IMR-90 (cell line): ENCODE data around the gene PIP5K1C. TPM values are rescaled to one million over a fixed set of nuclear protein-coding genes. Genes with fewer than 3 reads are reported as not detected.

Source experiments
- ATAC-seq: fragments of 200-7000 bp; cut with Tn5 transposase; 2 replicates; pipeline ENCODE4 v1.9.1; 2020; ENCODE audit warnings: low read depth, mild to moderate bottlenecking, moderate library complexity
- BruUV-seq: library from RNA; stranded (reverse); fragments of 400-500 nt; replicated peaks from 2 replicates; lab custom pipeline; 2021; lab: Mats Ljungman, UMichigan
- CTCF ChIA-PET: fragments of 300-600 bp; formaldehyde crosslinking; extraction: SDS; loops from one replicate; lab custom pipeline; 2021; ENCODE audit warnings: antibody characterized with exemption; lab: Yijun Ruan, JAX
- POLR2A ChIA-PET: fragments of 300-600 bp; sonication (Branson Sonifier 250); formaldehyde crosslinking; loops from one replicate; lab custom pipeline; 2022; ENCODE audit warnings: antibody characterized with exemption; ENCODE audit not compliant: unreplicated experiment; lab: Charles Lee
- DNase-seq: peaks from one replicate; pipeline ENCODE4 v3.0.0; 2013
- H2AFZ ChIP-seq: replicated peaks from 2 replicates; pipeline ENCODE3; 2013; ENCODE audit warnings: low read length, mild to moderate bottlenecking; ENCODE audit not compliant: poor library complexity
- H2AK5ac ChIP-seq: 2 replicates; pipeline ENCODE4 v1.6.1; 2013; ENCODE audit warnings: low read depth, low read length, inconsistent platforms
- H2AK9ac ChIP-seq: replicated peaks from 2 replicates; pipeline ENCODE3; 2013; ENCODE audit warnings: mild to moderate bottlenecking, low read depth, low read length, moderate library complexity; ENCODE audit not compliant: poor library complexity
- H2BK120ac ChIP-seq: 2 replicates; pipeline ENCODE4 v1.6.1; 2013; ENCODE audit warnings: low read depth, low read length, inconsistent platforms
- H2BK15ac ChIP-seq: 3 replicates; pipeline ENCODE4 v1.6.1; 2013; ENCODE audit warnings: low read depth, low read length, inconsistent platforms
- H2BK20ac ChIP-seq: 2 replicates; pipeline ENCODE4 v1.6.1; 2013; ENCODE audit warnings: low read depth, mild to moderate bottlenecking, inconsistent platforms, low read length, moderate library complexity
- H2BK5ac ChIP-seq: 2 replicates; pipeline ENCODE4 v1.6.1; 2013; ENCODE audit warnings: mild to moderate bottlenecking, low read depth, low read length, inconsistent platforms; ENCODE audit not compliant: poor library complexity, severe bottlenecking
- H3K14ac ChIP-seq: replicated peaks from 2 replicates; pipeline ENCODE4 v1.6.1; 2013; ENCODE audit warnings: low read depth, low read length, inconsistent platforms
- H3K18ac ChIP-seq: 2 replicates; pipeline ENCODE4 v1.6.1; 2013; ENCODE audit warnings: low read depth, low read length, control low read depth
- H3K23ac ChIP-seq: 2 replicates; pipeline ENCODE4 v1.6.1; 2013; ENCODE audit warnings: low read depth, low read length, inconsistent platforms
- H3K27ac ChIP-seq: 2 replicates; pipeline ENCODE4 v1.5.1; 2013; ENCODE audit warnings: mild to moderate bottlenecking, control low read depth, low read length; ENCODE audit not compliant: insufficient read depth
- H3K27me3 ChIP-seq: 2 replicates; pipeline ENCODE4 v1.6.1; 2013; ENCODE audit warnings: low read length; ENCODE audit not compliant: control insufficient read depth, insufficient read depth
- H3K36me3 ChIP-seq: 2 replicates; pipeline ENCODE4 v1.6.1; 2013; ENCODE audit warnings: low read length, mixed read lengths; ENCODE audit not compliant: control insufficient read depth, insufficient read depth
- H3K4ac ChIP-seq: 2 replicates; pipeline ENCODE4 v1.6.1; 2013; ENCODE audit warnings: low read depth, low read length, inconsistent platforms
- H3K4me1 ChIP-seq: 2 replicates; pipeline ENCODE4 v1.6.1; 2013; ENCODE audit warnings: low read length, mixed read lengths; ENCODE audit not compliant: control insufficient read depth, insufficient read depth
- H3K4me2 ChIP-seq: 2 replicates; pipeline ENCODE4 v1.6.1; 2013; ENCODE audit warnings: low read depth, mild to moderate bottlenecking, control low read depth, low read length, moderate library complexity
- H3K4me3 ChIP-seq: 2 replicates; pipeline ENCODE4 v1.5.1; 2013; ENCODE audit warnings: low read depth, mild to moderate bottlenecking, control low read depth, low read length, moderate library complexity; ENCODE audit not compliant: insufficient read depth
- H3K56ac ChIP-seq: 2 replicates; pipeline ENCODE4 v1.6.1; 2013; ENCODE audit warnings: low read length, inconsistent platforms; ENCODE audit not compliant: insufficient read depth; ENCODE audit errors: extremely low read depth
- H3K79me1 ChIP-seq, 2 experiments: 2 replicates each; pipeline ENCODE4 v1.6.1; 2013; ENCODE audit warnings: low read length in 2 of 2, inconsistent platforms in 1 of 2, low read depth in 1 of 2
- H3K9ac ChIP-seq: 2 replicates; pipeline ENCODE4 v1.6.1; 2013; ENCODE audit warnings: low read depth, low read length, control low read depth
- H3K9me1 ChIP-seq: 2 replicates; pipeline ENCODE4 v1.6.1; 2013; ENCODE audit warnings: low read length, inconsistent platforms; ENCODE audit not compliant: insufficient read depth
- H3K9me3 ChIP-seq: 2 replicates; pipeline ENCODE4 v1.6.1; 2013; ENCODE audit warnings: low read length; ENCODE audit not compliant: control insufficient read depth, insufficient read depth
- H4K20me1 ChIP-seq: 2 replicates; pipeline ENCODE4 v1.6.1; 2013; ENCODE audit warnings: low read length, inconsistent platforms; ENCODE audit not compliant: insufficient read depth
- H4K5ac ChIP-seq: 2 replicates; pipeline ENCODE4 v1.6.1; 2013; ENCODE audit warnings: mild to moderate bottlenecking, low read depth, low read length, control low read depth
- H4K8ac ChIP-seq, 2 experiments: 2 replicates each; pipeline ENCODE4 v1.6.1; 2013; ENCODE audit warnings: low read depth in 2 of 2, low read length in 2 of 2, control low read depth in 1 of 2, inconsistent platforms in 1 of 2
- H4K91ac ChIP-seq: 2 replicates; pipeline ENCODE4 v1.6.1; 2013; ENCODE audit warnings: low read depth, low read length, inconsistent platforms; ENCODE audit not compliant: insufficient read depth
- BHLHE40 ChIP-seq: fragments of 150-350 bp; IDR thresholded peaks from 2 replicates; pipeline ENCODE4 v1.6.1; 2016; ENCODE audit warnings: mild to moderate bottlenecking, low read depth, low read length
- CHD1 ChIP-seq: IDR thresholded peaks from 2 replicates; pipeline ENCODE4 v1.6.1; 2012; ENCODE audit warnings: low read depth, low read length, improper control_type of control experiment
- FOS ChIP-seq: fragments of 150-350 bp; IDR thresholded peaks from 2 replicates; pipeline ENCODE4 v1.6.1; 2016; ENCODE audit warnings: low read depth, low read length
- MAFK ChIP-seq: IDR thresholded peaks from 2 replicates; pipeline ENCODE4 v1.6.1; 2012; ENCODE audit warnings: low read depth, low read length, improper control_type of control experiment
- MAZ ChIP-seq: IDR thresholded peaks from 2 replicates; pipeline ENCODE4 v1.6.1; 2012; ENCODE audit warnings: low read depth, mild to moderate bottlenecking, low read length, improper control_type of control experiment, moderate library complexity, borderline replicate concordance
- MXI1 ChIP-seq: IDR thresholded peaks from 2 replicates; pipeline ENCODE4 v1.6.1; 2012; ENCODE audit warnings: low read depth, mild to moderate bottlenecking, low read length, moderate library complexity, borderline replicate concordance
- NFE2L2 ChIP-seq: fragments of 150-350 bp; IDR thresholded peaks from 2 replicates; pipeline ENCODE4 v1.6.1; 2016; ENCODE audit warnings: low read depth, mild to moderate bottlenecking, low read length
- POLR2A ChIP-seq: IDR thresholded peaks from 2 replicates; pipeline ENCODE4 v1.6.1; 2012; ENCODE audit warnings: mild to moderate bottlenecking, low read depth, low read length
- RAD21 ChIP-seq: IDR thresholded peaks from 2 replicates; pipeline ENCODE4 v1.6.1; 2012; ENCODE audit warnings: low read length, improper control_type of control experiment
- RCOR1 ChIP-seq: IDR thresholded peaks from 2 replicates; pipeline ENCODE4 v1.6.1; 2012; ENCODE audit warnings: mild to moderate bottlenecking, low read length, improper control_type of control experiment; ENCODE audit not compliant: insufficient replicate concordance
- RFX5 ChIP-seq: IDR thresholded peaks from 2 replicates; pipeline ENCODE4 v1.8.0; 2012; ENCODE audit warnings: low read depth, mild to moderate bottlenecking, low read length, moderate library complexity
- SMC3 ChIP-seq: fragments of 150-350 bp; IDR thresholded peaks from 2 replicates; pipeline ENCODE4 v1.6.1; 2016; ENCODE audit warnings: low read depth, mild to moderate bottlenecking, antibody characterized with exemption, low read length, moderate library complexity
- USF2 ChIP-seq: fragments of 150-350 bp; IDR thresholded peaks from 2 replicates; pipeline ENCODE4 v1.6.1; 2017; ENCODE audit warnings: mild to moderate bottlenecking, antibody characterized with exemption, low read length, low read depth
- WGBS, 2 experiments: methylation state at CpG; one replicate each; pipeline versions ENCODE4 v1.1.5 to v1.1.7; 2013; ENCODE audit warnings: missing lambda C conversion rate in 2 of 2; ENCODE audit not compliant: insufficient read length in 1 of 2; ENCODE audit errors: extremely low coverage in 2 of 2; 5-methylcytosine and 5-hydroxymethylcytosine counted together
- dilution Hi-C: fragments of 300-500 bp; cut with HindIII; formaldehyde crosslinking; loops from one replicate; pipeline ENCODE4 v1.14.3; 2018; ENCODE audit warnings: low sequenced_read_pairs; ENCODE audit not compliant: unreplicated experiment
- in situ Hi-C: fragments of 300-500 bp; cut with MboI; formaldehyde crosslinking; loops from 3 replicates; pipeline ENCODE4 v1.14.3; 2019; ENCODE audit warnings: low sequenced_read_pairs, inconsistent platforms, mixed read lengths
- intact Hi-C: fragments of 100-400 bp; cut with micrococcal nuclease; formaldehyde crosslinking; loops from 2 replicates; pipeline ENCODE4 v1.10.0; 2022
- polyA plus RNA-seq, 3 experiments: library from polyadenylated mRNA; depleted of rRNA; stranded (reverse); fragments of >200 nt; gene quantifications; 2 replicates each; pipeline ENCODE4 v1.2.3, GENCODE V29; 2012; ENCODE audit warnings: low replicate concordance in 1 of 3
- total RNA-seq: library from RNA; depleted of rRNA; stranded (reverse); fragments of >200 nt; gene quantifications from 2 replicates; pipeline ENCODE4 v1.2.3, GENCODE V29; 2012
- TF ChIP-seq, protein P1 (sequence below): conservative IDR thresholded peaks from 2 replicates; pipeline ENCODE4 v1.5.1; 2012; ENCODE audit warnings: mild to moderate bottlenecking, low read depth, low read length, improper control_type of control experiment

PIP5K1C gene
- total and polyA plus RNA-seq, 2 of the 4 experiments (the other 2 are of a cell fraction), result 13.6 to 23.3 TPM

DNA sequence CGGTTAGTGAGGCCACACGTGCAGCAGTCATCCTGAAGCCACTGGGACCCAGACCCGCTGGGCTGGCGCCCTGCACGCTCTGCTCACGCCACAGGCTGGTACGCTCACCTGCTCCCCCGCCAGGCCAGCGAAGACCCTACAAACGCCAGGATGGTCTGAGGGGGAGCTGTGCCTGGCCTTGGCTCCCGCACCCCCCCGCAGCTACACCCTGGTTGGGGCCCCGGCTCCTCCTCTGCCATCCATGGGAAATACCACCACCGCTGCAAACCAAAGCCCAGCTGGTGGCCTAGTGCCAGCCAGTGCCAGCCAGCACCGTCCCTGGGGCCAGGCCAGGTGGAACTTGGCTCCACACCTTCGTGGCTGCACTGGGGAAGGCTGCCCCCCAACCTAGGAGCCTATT lies 50.4 kb downstream of the PIP5K1C start:
- H3K9me3 ChIP-seq, result no peaks in the 10 kb centered on the region
- CTCF ChIA-PET, result no interaction called here
- intact Hi-C loops (no loop called here), dilution Hi-C loops (no loop called here), in situ Hi-C loops (no loop called here)
- H2BK5ac ChIP-seq, result no peak overlapping the region
- no peak overlapping the region for H4K91ac ChIP-seq
- no peak overlapping the region for H3K27ac ChIP-seq
- DNase-seq (no peak), ATAC-seq (no peak)
- H3K14ac ChIP-seq, result no peak overlapping the region
- POLR2A ChIA-PET, result no interaction called here
- H3K9me1 ChIP-seq, result no peaks in the 10 kb centered on the region
- no peak overlapping the region for H3K23ac ChIP-seq
- no peak overlapping the region for H4K8ac ChIP-seq
- no peak for TF ChIP-seq USF2
- no peak for TF ChIP-seq SMC3
- no peak for TF ChIP-seq FOS
- no peak for TF ChIP-seq MXI1
- TF ChIP-seq BHLHE40, result no peak
- TF ChIP-seq RCOR1, result no peak
- TF ChIP-seq CHD1, result no peak
- TF ChIP-seq MAZ, result no peak
- no peak for TF ChIP-seq RAD21
- TF ChIP-seq RFX5, result no peak
- no peak for TF ChIP-seq MAFK
- TF ChIP-seq, protein P1, sequence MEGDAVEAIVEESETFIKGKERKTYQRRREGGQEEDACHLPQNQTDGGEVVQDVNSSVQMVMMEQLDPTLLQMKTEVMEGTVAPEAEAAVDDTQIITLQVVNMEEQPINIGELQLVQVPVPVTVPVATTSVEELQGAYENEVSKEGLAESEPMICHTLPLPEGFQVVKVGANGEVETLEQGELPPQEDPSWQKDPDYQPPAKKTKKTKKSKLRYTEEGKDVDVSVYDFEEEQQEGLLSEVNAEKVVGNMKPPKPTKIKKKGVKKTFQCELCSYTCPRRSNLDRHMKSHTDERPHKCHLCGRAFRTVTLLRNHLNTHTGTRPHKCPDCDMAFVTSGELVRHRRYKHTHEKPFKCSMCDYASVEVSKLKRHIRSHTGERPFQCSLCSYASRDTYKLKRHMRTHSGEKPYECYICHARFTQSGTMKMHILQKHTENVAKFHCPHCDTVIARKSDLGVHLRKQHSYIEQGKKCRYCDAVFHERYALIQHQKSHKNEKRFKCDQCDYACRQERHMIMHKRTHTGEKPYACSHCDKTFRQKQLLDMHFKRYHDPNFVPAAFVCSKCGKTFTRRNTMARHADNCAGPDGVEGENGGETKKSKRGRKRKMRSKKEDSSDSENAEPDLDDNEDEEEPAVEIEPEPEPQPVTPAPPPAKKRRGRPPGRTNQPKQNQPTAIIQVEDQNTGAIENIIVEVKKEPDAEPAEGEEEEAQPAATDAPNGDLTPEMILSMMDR, result no peak
- no peak for TF ChIP-seq POLR2A
- TF ChIP-seq NFE2L2, result no peak
- H2BK120ac ChIP-seq, result no peak overlapping the region
- H3K27me3 ChIP-seq, result no peaks in the 10 kb centered on the region
- BruUV-seq, result no TSS peak
- peak overlapping the region; percentile 51 for H2AFZ ChIP-seq
- H3K4me1 ChIP-seq, result no peaks in the 10 kb centered on the region
- H4K20me1 ChIP-seq, result no peaks in the 10 kb centered on the region
- H3K36me3 ChIP-seq, result peaks cover 46% of the 10 kb centered on the region
- H2AK9ac ChIP-seq, result peak overlapping the region; percentile 28
- 98% methylated on average over 7 of the region's 16 CpGs; no CpG with 5 or more reads in 1 of the 2 experiments for WGBS, 2 experiments
- no peak overlapping the region for H3K4me3 ChIP-seq
- no peak overlapping the region for H3K4ac ChIP-seq
- no peak overlapping the region for H2BK15ac ChIP-seq
- no peak overlapping the region for H3K18ac ChIP-seq
- no peak overlapping the region for H2AK5ac ChIP-seq
- H3K79me1 ChIP-seq, result peaks cover 6 to 8% of the 10 kb centered on the region in 2 experiments
- no peak overlapping the region for H2BK20ac ChIP-seq
- no peak overlapping the region for H4K5ac ChIP-seq
- H3K9ac ChIP-seq, result no peak overlapping the region
- no peak overlapping the region for H3K56ac ChIP-seq
- no peak overlapping the region for H3K4me2 ChIP-seq
